Measurements from ENCODE around the gene NCK1. TPM values are rescaled to one million over a fixed set of nuclear protein-coding genes. Genes with fewer than 3 reads are reported as not detected.
"Not testable (repeated sequence)": the region's sequence is repeated elsewhere in the genome, so short reads cannot be mapped to it uniquely, and the experiment has no call there.

NCK1 gene
- polyA plus RNA-seq, 1 experiment = 11.7 TPM

- Histone ChIP-seq H3K36me3 (ENCODE audit: control insufficient read depth, insufficient read depth, low read length) (peaks cover 1% of the 10 kb centered on the region; the same call in 1 of the 2 replicates), H3K4me3 (ENCODE audit: low read depth, low read length) (no peak overlapping the region), H3K27me3 (ENCODE audit: control insufficient read depth, insufficient read depth, low read length) (no peaks in the 10 kb centered on the region)
- no peak for DNase-seq (ENCODE audit: low read depth)
- ChIA-PET CTCF (interaction anchor here (0.8 to 1.7 kb wide), 3 partner anchors 10 to 156 kb away, joined by 3 to 4 read pairs (median 3); no protein-coding TSS in a partner anchor), POLR2A (no interaction called here)
- TF ChIP-seq CTCF (IDR thresholded peaks at IDR 0.05; ENCODE audit: insufficient read depth, low read depth, low read length) = no peak
Observed at GRCh38 chr3:136858381-136858780, 3.6 kb upstream of the NCK1 start.

GRCh38 chr3:136860541-136860940 is 1.5 kb upstream of the NCK1 start:
- DNase-seq (ENCODE audit: low read depth) = no peak
- no peak for TF ChIP-seq CTCF (IDR thresholded peaks at IDR 0.05; ENCODE audit: insufficient read depth, low read depth, low read length)
- POLR2A ChIA-PET = no interaction called here
- CTCF ChIA-PET = no interaction called here
- Histone ChIP-seq H3K27me3 (ENCODE audit: control insufficient read depth, insufficient read depth, low read length) (no peaks in the 10 kb centered on the region), H3K36me3 (ENCODE audit: control insufficient read depth, insufficient read depth, low read length) (peaks cover 1% of the 10 kb centered on the region; the same call in 1 of the 2 replicates), H3K4me3 (ENCODE audit: low read depth, low read length) (peak overlapping the region; percentile 64)

GRCh38 chr3:136862617-136863322 is 762 bp downstream of the NCK1 start:
- H3K4me3 ChIP-seq (ENCODE audit: low read depth, low read length) = peak overlapping the region; percentile 64
- no peak for TF ChIP-seq CTCF (IDR thresholded peaks at IDR 0.05; ENCODE audit: insufficient read depth, low read depth, low read length)
- no peak for DNase-seq (ENCODE audit: low read depth)
- H3K36me3 ChIP-seq (ENCODE audit: control insufficient read depth, insufficient read depth, low read length) = peaks cover 1% of the 10 kb centered on the region; the same call in 1 of the 2 replicates
- ChIA-PET POLR2A (interaction anchor here (0.6 to 0.8 kb wide), 2 partner anchors 37 to 122 kb away, joined by 3 to 5 read pairs; no protein-coding TSS in a partner anchor), CTCF (interaction anchor here (0.6 to 2.5 kb wide), 4 partner anchors 13 to 110 kb away, joined by 3 to 7 read pairs (median 3); no protein-coding TSS in a partner anchor)
- no peaks in the 10 kb centered on the region for H3K27me3 ChIP-seq (ENCODE audit: control insufficient read depth, insufficient read depth, low read length)

- Histone ChIP-seq H3K27me3 (ENCODE audit: control insufficient read depth, insufficient read depth, low read length) (no peaks in the 10 kb centered on the region), H3K4me3 (ENCODE audit: low read depth, low read length) (no peak overlapping the region), H3K36me3 (ENCODE audit: control insufficient read depth, insufficient read depth, low read length) (peaks cover 2% of the 10 kb centered on the region)
- CTCF ChIA-PET = interaction anchor here (0.6 to 0.7 kb wide), 2 partner anchors 14 to 1148 kb away, joined by 3 to 5 read pairs; no protein-coding TSS in a partner anchor
- POLR2A ChIA-PET = no interaction called here
- no peak for DNase-seq (ENCODE audit: low read depth)
- TF ChIP-seq CTCF (IDR thresholded peaks at IDR 0.05; ENCODE audit: insufficient read depth, low read depth, low read length) = no peak
Observed at GRCh38 chr3:136869282-136869681, 7.3 kb downstream of the NCK1 start.

GRCh38 chr3:136872258-136872657 is 10.2 kb downstream of the NCK1 start:
- CTCF ChIA-PET = interaction anchor here (2.0 kb wide), 1 partner anchor 141 kb away, joined by 5 read pairs; no protein-coding TSS in a partner anchor
- H3K27me3 ChIP-seq (ENCODE audit: control insufficient read depth, insufficient read depth, low read length); H3K4me3 ChIP-seq (ENCODE audit: low read depth, low read length); DNase-seq (ENCODE audit: low read depth); POLR2A ChIA-PET; H3K36me3 ChIP-seq (ENCODE audit: control insufficient read depth, insufficient read depth, low read length): not testable (repeated sequence)

GRCh38 chr3:136879510-136879909 is 17.5 kb downstream of the NCK1 start:
- H3K4me3 ChIP-seq (ENCODE audit: low read depth, low read length); H3K36me3 ChIP-seq (ENCODE audit: control insufficient read depth, insufficient read depth, low read length); CTCF ChIA-PET; H3K27me3 ChIP-seq (ENCODE audit: control insufficient read depth, insufficient read depth, low read length); DNase-seq (ENCODE audit: low read depth); POLR2A ChIA-PET: not testable (repeated sequence)

Data from BJ (cell line).